ENCODE measurements around the gene MGAT4A.
"Not testable (repeated sequence)": the region's sequence is repeated elsewhere in the genome, so short reads cannot be mapped to it uniquely, and the experiment has no call there.

MGAT4A gene

DNA sequence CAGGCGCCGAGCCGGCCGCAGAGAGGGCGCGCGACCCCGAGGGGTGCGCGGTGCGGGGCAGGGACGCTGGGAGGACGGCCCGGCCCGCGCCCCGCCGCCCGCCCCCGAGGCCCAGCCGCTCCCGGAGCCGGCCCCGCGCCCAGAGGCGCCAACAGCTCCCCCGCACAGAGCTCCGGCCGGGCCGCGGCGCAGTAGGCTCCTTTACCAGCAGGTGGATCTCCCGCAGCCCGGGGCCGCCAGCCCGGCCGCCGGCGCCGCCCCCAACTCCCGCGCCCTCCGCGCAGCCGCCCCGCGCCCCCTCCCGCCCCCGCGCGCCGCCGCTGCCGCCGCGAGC, 258 bp downstream of the MGAT4A start:
- peak in 1 of 3 donors; percentile 23 for DNase-seq (ENCODE audit: low read depth in 3 of 3, low spot score in 1 of 3)

DNA sequence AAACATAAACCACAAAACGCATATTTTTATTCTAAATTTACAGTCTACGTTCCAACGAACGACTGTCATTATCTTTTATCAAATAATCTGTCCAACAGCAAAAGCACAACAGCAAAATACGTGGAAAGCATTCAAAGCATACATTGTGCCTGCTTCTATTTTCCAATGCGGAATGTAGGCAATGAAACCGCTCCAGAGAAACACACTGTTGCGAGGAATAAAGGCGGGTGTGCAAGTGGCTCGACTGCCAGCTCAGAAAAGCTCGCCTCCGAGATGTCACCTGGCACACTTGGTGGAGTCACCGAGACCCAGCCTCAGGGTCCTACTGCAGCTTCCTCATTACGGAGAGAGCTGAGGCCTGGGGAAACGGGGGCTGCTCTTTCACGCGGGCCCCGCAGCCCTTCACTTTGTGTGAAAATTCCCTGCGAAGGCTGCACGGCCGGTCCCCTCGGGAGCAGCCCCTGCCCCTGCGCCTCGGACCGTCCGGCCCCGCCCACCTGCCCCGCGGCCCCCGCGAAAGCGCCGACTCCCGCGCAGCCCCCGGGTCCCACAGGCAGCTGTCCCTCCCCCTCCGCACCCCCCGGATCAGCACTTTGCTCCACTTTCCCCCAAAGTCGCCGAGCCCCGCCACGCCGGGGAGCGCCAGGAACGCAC, 752 bp downstream of the MGAT4A start:
- peak; percentile 3 to 31 (median 22) for DNase-seq (ENCODE audit: low read depth in 3 of 3, low spot score in 1 of 3)

DNA sequence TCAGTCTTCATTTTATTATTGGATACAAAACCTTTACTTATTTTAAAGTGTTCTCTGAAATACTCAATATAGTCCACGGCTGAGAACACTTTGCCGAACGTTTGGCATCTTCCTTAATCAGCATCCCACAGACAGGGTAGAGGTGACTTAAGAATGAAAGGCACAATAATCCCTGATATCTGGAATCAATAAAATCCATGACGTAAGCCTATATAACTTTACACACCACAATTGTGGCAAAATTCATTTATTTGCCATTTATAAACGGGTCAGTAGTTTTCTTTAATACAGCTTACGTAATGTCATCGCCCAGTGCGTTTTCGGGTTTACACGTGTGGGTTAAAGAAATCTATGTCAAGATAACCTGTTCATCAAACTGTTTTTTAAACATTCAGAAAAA, 1.3 kb downstream of the MGAT4A start:
- DNase-seq (ENCODE audit: low read depth in 3 of 3, low spot score in 1 of 3), result no peak

DNA sequence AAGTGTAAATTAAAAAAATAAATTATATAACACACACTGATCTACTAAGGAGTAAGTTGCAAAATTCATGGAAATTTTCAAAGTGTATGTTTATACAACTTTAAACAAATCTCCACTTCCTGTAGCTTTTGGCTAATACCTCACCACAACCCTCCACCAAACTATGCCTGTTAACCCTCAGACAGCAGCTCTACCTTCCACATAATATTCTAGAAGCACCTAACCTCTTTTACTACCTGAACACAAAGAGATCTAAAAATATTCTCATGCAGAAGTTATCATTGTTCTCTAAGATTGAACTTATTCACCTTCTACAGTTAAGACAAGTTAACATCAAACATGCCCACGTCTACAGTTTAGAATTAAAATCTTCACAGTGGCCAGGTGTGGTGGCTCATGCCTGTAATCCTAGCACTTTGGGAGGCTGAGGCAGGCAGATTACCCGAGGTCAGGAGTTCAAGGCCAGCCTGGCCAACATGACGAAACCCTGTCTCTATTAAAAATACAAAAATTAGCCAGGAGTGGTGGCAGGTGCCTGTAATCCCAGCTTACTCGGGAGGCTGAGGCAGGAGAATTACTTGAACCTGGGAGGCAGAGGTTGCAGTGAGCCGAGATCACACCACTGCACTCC, 2.7 kb downstream of the MGAT4A start:
- DNase-seq (ENCODE audit: low read depth in 3 of 3, low spot score in 1 of 3), result not testable (repeated sequence)

DNA sequence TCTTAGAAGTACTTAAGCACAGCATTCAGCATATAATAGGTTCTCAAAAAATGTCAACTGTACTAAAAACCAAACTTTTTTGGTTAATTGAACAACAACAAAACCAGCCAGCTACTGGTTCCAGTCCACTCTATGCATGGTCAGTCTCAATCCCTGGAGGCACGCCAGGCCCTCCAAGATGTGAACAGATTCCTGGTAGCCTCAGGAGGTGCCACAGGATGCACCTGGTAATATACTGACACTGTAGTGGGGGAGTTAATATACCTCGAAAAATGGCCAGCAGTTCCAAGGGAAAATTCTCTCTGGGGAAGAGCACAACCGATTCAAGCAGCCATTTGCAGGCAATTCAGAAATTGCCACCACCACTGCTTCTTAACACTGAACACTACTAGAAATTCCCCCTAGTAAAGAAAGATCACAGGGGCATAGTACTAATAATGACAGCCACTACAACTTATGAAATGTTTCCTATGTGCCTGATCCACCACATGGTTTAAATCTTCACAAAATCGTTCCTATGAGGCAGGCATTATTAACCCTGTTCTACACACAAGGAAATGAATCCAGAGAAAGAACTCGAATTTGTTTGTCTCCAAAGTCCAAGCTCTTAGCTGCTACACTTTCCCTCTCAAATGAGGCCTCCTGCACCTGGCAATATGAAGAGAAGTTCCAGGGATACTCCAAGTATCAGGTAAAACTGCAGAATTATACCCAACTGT, 3.4 kb downstream of the MGAT4A start:
- no peak for DNase-seq (ENCODE audit: low read depth in 3 of 3, low spot score in 1 of 3)

DNA sequence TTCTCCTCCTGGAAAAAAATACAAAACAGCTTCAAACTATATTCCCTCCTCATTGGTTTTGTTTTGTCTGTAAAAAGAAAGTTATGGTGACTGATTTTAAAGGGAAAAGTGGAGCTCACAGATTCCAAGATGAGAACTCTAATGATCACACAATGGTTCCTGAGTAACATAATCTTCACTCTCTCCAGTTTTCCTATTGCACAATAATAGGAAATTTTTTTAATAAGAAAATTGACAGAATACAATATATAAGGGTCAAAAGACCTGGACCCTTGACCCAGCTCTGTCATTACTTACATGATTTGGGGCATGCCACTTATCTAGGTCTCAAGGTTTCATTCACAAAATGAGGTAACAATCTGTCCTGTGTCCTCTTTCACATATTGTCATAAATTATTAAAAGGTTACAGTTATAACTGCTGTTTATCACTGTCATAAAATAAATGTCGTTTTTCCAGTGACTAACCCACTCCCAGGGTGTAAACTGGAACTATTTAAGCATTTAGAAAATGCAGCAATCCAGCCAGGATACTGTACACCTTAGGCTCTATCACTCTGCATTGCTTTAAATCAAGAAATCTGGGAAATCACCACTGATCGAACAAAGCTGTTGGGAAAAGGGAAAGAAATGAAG, 4.1 kb downstream of the MGAT4A start:
- no peak for DNase-seq (ENCODE audit: low read depth in 3 of 3, low spot score in 1 of 3)

DNA sequence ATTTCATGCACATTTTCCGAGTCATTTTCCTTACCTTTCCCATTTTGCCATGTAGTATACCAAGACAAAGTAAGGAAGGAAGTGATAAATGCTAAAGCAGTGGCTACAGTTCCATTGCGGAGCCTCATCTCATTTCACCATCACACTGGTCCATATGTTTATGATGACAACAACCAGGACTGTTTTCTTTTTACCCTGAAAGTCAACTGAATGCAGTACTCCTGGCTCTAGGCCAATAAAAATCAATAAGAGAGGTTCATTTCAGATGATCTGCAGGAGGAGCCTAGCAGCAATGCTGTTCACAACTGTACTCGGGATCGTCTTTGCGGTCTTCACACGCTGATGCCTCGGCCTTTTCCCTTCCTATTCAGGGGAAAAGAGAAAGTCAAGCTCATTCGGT, 4.7 kb downstream of the MGAT4A start:
- DNase-seq (ENCODE audit: low read depth in 3 of 3, low spot score in 1 of 3), result no peak

DNA sequence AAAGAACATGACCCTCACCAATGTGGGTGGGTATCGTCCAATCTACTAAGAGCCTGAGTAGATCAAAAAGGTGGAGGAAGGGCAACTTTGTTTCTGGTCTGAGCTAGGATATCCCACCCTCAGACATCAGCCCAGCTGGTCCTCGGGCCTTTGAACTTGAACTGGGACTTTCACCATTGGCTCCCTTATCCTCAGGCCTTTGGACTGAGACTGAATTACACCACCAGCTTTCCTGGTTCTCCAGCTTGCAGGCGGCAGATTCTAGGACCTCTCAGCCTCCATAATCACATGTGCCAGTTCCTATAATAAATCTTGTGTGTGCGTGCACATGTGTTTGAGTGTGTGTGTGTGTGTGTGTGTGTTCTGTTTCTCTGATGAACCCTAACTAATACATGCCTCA, 10.6 kb downstream of the MGAT4A start:
- no peak for DNase-seq (ENCODE audit: low read depth in 3 of 3, low spot score in 1 of 3)

DNA sequence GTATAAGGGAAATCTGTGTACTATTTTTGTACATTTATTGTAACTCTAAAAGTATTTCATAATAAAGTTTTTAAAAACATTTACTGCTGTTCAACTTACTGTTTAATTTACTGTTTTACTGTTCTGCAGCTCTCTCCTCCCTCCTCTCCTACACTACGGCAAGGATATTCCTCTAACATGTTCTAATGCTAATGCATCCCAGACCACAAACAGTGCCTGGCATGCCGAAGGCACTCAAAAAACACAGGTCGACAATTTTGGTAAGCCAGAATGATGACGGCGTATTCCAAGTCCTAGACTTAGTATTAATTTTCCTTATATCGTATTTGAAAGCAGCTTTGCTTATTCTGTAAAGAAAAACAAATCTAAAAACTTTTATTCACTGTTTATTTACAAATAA, 13.3 kb downstream of the MGAT4A start:
- no peak for DNase-seq (ENCODE audit: low read depth in 3 of 3, low spot score in 1 of 3)

DNA sequence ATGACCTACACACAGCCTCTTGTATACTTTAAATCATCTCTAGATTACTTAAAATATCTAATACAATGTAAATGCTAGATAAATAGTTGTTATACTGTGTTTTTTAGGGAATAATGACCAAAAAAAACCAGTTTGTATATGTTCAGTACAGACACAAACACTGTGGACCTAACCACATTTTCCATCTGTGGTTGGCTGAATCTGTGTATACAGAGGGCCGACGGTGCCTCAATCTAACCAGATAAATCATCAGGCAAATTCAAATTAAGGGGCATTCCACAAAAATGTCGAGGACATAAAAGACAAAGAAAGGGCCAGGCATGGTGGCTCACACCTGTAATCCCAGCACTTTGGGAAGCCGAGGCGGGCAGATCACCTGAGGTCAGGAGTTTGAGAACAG, 14.1 kb downstream of the MGAT4A start:
- DNase-seq (ENCODE audit: low read depth in 3 of 3, low spot score in 1 of 3), result no peak

DNA sequence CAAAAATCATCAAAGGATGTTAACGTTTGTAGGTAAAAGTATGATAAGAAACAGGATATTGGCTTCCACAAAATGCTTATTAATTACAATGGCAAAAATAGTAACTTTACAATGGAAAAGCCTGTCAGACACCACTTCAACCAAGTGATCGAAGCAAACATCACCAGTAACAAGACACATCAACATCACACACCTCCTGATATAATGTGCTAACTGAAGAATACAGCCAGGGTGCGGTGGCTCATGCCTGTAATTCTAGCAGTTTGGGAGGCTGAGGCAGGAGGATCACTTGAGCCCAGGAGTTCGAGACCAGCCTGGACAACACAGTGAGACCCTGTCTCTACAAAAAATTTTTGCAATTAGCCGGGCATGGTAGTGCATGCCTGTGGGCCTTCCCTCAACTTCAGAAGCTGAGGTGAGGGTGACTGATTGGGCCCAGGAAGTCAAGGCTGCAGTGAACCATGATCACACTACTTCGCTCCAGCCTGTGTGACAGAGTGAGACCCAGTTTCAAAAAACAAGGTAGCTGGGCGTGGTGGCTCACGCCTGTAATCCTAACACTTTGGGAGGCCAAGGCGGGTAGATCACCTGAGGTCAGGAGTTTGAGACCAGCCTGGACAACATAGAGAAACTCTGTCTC, 15.0 kb downstream of the MGAT4A start:
- no peak for DNase-seq (ENCODE audit: low read depth in 3 of 3, low spot score in 1 of 3)

DNA sequence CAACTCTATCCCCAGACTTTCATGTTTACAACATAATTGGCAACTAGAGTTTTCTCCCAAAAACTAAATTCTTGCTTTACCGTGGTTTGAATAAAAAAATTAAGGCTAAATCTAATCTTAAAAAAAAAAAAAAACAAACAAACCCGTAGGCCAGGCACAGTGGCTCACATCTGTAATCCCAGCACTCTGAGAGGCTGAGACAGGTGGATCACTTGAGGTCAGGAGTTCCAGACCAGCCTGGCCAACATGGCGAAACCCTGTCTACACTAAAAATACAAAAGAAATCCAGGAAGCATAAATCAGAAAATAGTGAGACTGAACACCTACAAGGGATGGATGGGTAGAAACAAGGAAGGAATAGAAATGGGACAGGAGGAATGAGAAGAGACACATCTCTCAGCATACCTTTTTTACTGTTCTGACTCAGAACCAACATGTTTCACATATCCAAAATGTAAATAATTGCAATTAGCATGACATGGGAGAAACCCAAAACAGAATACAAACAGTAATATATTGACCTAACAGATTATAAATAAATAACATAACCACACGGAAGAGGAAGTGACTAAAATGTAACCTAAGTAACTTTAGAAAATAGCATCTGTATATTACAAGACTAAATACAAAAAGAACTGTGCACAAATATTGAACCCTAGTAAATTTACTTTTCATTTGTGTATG, 17.5 kb downstream of the MGAT4A start:
- DNase-seq (ENCODE audit: low read depth in 3 of 3, low spot score in 1 of 3), result no peak

DNA sequence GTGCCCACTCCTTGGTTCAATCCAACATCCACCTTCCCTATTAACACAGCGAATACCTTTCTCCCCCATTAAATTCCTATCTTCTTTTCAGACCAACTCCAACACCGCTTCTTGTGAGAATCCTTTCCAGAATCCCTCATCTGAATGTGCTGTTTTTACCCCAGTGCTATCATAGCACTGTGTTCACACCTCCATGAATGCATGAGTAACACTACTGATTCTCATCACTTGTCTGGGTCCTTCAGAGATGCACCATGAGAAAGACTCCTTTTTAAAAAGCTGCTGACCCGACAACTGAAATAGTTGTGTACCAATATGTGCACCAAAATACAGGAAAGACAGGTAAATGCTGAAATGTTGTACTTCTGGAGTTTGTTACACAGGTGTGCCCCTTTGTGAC, 18.8 kb downstream of the MGAT4A start:
- no peak for DNase-seq (ENCODE audit: low read depth in 3 of 3, low spot score in 1 of 3)

DNA sequence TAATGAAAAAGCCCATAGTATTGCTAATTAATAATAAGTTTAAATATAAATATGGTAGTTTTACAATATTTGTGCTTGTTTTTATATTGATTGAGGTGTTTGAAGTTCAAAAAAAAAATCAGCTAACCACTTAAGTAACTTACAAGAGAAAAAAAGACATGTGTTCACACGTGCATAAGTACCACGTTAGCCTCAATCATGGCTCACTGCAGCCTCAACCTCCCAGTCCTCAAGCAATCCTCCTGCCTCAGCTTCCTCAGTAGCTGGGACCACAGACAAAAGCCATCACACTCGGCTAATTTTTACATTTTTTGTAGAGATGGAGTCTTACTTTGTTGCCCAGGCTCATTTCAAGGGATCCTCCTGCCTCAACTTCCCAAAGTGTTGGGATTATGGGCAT, 19.4 kb downstream of the MGAT4A start:
- DNase-seq (ENCODE audit: low read depth in 3 of 3, low spot score in 1 of 3), result no peak

DNA sequence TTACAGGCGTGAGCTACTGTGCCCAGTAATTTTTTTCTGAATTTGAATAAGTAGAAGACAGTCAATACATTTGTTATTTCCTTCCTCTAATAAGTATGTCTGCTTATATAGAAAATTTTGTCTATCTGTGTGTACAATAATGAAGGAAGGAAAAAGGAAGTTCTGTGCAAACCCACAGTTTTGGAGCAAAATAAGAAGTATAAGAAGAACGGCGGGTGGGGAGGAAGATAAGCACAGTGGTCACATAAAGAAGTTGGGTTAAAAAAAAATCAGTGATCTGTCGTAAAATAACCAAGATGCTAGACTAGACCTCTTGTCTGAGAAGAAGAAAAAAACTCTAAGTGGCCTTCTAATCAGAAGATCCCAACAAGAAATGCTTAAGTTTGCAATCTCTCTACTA, 20.2 kb downstream of the MGAT4A start:
- DNase-seq (ENCODE audit: low read depth in 3 of 3, low spot score in 1 of 3), result no peak

DNA sequence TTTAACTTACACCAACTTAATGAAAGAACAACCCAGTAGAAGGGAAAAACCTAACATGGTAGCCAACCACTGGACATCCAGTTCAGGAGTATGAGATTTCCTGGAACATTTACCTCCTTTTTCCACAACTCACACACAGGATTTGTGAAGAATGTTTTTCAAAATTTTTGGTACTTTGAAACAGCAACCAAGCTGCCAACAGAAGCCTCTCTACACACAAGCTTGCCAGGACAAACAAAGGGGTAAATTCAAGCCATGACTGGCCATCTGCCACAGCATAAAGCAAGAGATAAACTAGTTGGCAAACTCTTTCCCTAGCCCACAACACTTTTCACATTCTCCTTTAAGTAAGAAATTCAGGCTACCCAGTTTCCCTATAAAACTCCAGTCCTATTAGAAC, 21.4 kb downstream of the MGAT4A start:
- no peak for DNase-seq (ENCODE audit: low read depth in 3 of 3, low spot score in 1 of 3)

DNA sequence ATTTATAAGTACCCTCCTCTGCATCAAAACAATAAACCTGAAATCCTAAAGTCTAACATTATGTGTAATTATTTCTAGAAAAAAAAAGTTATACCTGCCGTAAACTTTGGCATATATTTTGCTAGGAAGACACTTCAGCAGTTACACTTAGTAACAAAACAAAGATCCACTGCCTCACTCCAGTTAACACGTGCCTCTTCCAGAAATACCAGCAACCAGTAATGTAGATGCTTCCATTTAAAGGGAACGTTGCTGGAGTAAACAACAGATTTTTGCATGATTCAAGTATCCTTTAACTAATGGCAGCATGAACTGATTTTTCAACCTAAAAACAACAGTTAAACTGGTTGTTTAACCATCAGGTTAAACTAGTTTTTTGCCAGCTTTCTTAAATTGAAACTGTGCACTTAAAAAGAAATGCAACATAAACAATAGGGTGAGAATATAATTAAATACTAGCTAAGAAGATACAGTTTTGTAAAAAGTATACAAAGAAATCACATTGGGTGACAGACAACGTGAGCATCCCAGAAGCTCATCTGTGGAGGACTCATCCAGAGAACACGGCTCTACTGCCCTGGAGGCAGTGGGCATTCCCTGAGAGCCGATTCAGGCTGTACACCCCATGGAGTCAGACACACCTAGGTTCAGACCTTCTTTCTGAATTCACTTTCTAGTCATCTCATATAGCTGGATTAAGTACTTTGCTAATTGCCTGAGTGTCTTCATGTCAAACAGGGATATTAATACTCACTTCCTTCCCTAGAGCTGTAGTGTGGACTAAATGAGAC, 22.3 kb downstream of the MGAT4A start:
- DNase-seq (ENCODE audit: low read depth in 3 of 3, low spot score in 1 of 3), result no peak

DNA sequence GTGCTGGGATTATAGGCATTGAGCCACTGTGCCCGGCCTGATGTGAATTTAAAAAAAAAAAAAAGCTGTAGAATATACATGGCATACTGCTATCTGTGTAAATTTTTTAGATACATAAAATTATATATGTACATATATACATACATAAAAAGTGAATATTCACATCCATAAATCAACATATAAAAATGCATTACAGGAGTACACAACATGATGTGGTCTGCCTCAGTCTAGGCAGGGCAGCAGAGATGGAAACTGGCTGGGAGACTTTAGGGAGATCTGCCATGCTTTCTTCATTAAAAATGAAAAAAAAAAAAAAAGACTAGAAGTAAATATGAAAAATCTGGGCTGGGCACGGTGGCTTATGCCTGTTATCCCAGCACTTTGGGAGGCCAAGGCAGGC, 24.3 kb downstream of the MGAT4A start:
- DNase-seq (ENCODE audit: low read depth in 3 of 3, low spot score in 1 of 3), result no peak

DNA sequence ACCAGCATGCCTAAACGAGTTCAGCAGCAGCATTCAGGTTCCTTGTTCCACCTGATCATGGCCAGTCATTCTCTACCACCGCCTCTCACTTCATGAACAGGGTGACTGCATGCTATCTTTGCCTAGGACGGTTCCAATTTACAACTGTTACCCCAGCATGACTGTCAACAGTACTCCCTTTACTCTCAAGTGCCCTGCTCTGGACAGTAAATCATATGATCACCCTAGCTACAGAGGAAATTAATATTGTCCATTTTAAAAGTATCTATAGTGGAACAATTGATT, 25.7 kb downstream of the MGAT4A start:
- DNase-seq (ENCODE audit: low read depth in 3 of 3, low spot score in 1 of 3), result no peak

DNA sequence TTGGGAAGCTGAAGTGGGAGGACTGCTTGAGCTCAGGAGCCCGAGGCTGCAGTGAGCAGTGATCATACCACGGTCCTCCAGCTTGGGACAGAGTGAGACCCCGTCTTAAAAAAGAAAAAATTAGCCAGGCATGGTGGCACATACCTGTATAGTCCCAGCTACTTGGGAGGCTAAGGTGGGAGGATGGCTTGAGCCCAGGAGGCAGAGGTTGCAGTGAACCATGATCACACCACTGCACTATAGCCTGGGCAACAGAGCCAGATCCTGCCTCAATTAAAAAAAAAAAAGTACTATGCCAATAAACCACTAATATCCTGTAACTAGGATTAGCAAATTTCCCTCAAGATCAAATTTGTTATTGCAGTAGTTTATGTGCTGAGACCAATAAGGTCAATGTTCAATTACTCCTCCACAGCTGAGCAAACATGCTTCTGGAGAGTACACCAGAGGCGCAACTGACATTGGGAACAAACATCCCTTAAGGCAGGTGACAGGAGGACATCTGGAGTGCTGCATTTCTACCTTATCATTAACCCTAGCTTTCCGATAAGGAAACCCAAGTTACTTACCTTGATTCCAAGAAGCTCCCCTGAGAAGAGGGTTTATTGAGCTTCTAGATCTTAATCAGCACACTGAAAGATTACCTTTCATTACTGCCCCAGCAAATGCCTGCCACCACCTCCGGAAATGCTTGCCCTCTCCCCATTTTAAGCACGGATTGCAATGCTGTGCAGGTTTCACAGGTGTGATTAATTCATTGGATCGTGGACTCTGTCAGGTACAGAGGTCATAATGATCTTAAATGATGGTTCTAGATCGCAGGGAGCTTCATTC, 26.2 kb downstream of the MGAT4A start:
- no peak for DNase-seq (ENCODE audit: low read depth in 3 of 3, low spot score in 1 of 3)
